ENCODE data around the gene TNNI2. TPM values are rescaled to one million over a fixed set of nuclear protein-coding genes. Genes with fewer than 3 reads are reported as not detected.
A peak's percentile ranks its signal among the peaks of the same experiment; 100 is the strongest.
"Not testable (repeated sequence)": the region's sequence is repeated elsewhere in the genome, so short reads cannot be mapped to it uniquely, and the experiment has no call there.

Gene TNNI2
- total RNA-seq, 3 donors from 2014 or later = not detected

DNA sequence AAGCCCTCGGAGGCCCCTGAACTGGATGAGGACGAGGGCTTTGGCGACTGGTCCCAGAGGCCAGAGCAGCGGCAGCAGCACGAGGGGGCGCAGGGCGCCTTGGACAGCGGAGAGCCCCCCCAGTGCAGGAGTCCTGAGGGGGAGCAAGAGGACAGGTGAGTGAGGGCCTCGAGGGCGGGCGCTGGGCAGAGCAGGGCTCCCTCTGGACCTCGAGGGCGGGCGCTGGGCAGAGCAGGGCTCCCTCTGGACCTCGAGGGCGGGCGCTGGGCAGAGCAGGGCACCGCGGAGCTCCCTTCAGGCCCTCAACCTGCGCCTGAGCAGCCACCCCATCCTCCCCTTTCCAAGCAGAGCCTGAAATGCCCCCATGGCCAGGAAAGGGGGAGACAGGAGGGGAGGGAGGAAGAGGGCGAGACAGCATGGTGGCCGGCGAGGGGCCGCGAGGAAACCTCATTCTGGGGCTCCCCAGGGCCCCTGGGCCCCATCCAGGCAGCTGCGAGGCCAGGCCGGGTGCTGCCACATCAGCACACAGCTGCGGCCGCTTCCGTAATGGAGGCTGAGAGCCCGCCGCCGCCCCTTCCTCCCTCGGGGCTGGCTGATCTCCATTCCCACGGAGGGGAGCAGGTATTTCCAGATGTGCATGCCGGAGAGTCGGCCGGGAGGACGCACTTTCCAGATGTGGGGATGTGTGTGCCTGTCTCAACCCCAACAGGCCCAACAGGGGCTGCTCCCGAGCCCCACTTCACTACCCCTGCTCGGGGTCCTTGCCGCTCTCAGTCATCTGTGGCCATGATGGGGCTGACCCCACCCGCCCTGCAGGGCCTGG lies 42.9 kb downstream of the TNNI2 start:
- H3K4me1 Mint-ChIP-seq (ENCODE audit: low read depth) = peaks cover 3% of the 10 kb centered on the region
- H3K36me3 Mint-ChIP-seq (ENCODE audit: insufficient read depth) = no peaks in the 10 kb centered on the region
- no peak for DNase-seq

DNA sequence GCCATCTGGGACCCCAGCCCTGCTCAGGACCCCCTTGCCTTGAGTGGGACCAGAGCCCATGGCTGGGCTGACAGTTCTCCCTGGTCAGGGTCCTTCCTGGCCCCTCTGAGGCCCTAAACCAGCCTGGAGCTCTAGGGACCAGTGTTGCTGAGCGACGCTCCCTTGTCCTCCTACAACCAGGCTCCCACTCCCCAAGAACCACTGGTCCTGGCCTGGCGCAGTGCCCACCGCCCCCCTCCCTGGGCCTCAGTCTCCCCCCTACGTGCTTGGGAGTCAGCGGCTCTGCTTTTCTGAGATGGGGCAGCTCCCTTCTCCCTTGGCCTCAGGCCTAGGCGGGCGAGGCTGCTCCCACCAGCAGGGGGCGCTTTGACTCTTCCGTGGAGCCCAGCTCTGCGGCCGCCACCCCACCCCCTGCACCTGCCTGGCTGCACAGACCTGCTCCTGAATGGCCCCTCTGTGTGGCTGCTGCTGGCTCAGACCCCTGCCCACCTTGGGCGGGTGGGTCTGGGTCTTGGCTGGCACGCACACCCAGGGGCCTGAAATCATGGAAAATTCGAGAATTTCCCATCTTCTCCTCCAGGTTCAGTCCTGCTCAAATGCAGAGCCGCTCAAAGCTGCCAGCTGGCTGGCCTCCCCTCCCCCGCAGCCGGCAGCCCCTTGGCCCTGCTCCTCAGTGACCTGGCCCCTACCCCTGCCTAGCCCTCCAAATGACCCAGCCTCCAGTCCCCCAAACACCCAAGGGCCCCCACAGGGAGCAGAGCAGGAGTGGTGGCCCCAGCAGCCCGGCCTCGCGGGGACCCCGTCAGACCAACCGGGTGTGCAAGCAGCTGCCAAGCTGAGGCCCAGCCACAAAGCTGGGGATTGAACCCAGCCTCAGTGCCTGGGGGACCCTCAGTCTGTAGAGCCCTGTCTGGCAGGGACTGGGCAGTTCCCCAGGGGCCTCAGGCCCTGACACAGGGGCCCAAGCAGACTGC lies 43.8 kb downstream of the TNNI2 start:
- H3K4me1 Mint-ChIP-seq (ENCODE audit: low read depth) = peaks cover 5% of the 10 kb centered on the region
- ATAC-seq (peak; percentile 92 to 97), DNase-seq (peak; percentile 83)
- no peak overlapping the region for H3K4me3 Mint-ChIP-seq
- H3K27me3 Mint-ChIP-seq (ENCODE audit: low read depth) = no peaks in the 10 kb centered on the region
- H3K36me3 Mint-ChIP-seq (ENCODE audit: insufficient read depth) = no peaks in the 10 kb centered on the region
- no peaks in the 10 kb centered on the region for H3K9me3 Mint-ChIP-seq

More for the DNA sequence above, 42.9 kb downstream of the TNNI2 start:
- Mint-ChIP-seq H3K27me3 (ENCODE audit: low read depth) (no peaks in the 10 kb centered on the region), H3K4me3 (no peak overlapping the region), H3K9me3 (no peaks in the 10 kb centered on the region)
- peak; percentile 8 to 21 for ATAC-seq

DNA sequence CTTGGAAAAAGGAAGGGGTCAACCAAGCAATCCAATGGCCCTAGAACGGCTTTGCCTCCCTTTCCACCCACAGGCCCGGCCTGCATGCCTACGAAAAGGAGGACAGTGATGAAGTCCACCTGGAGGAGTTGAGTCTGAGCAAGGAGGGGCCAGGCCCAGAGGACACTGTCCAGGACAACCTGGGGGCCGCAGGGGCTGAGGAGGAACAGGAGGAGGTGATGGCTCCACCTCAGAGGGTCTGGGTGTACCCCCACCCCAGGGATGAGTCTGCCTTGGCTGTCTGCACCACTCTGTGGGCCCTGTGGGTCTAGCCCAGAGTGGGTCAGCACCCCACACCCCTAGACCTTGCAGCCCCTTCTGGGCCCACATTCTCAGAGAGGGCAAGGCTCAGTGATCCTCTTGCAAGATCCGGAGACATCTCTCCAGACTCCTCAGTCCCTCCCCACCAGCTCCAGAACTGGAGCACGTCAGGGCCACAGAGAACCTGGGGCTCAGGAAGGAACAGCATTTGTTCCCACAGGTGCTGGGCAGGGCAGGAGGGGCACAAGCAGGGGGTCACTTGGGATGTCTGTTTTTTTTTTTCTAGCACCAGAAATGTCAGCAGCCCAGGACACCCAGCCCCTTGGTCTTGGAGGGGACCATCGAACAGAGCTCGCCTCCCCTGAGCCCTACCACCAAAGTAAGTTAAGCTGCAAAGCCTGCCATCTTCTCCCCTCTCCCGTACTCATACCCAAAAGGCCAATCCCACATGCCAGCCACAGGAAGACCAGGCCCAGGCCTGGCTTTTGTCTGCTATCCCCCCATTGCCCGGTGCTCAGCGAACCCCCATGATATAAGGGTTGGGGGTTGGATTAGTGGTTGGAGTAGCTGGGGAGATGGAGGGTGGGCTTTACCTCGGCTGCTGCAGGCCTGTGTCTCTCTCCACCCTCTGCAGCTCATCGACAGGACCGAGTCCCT lies 44.8 kb downstream of the TNNI2 start:
- no peaks in the 10 kb centered on the region for H3K36me3 Mint-ChIP-seq (ENCODE audit: insufficient read depth)
- no peaks in the 10 kb centered on the region for H3K27me3 Mint-ChIP-seq (ENCODE audit: low read depth)
- ATAC-seq = no peak
- no peak for DNase-seq
- no peaks in the 10 kb centered on the region for H3K9me3 Mint-ChIP-seq
- H3K4me3 Mint-ChIP-seq = no peak overlapping the region
- H3K4me1 Mint-ChIP-seq (ENCODE audit: low read depth) = peaks cover 14% of the 10 kb centered on the region

DNA sequence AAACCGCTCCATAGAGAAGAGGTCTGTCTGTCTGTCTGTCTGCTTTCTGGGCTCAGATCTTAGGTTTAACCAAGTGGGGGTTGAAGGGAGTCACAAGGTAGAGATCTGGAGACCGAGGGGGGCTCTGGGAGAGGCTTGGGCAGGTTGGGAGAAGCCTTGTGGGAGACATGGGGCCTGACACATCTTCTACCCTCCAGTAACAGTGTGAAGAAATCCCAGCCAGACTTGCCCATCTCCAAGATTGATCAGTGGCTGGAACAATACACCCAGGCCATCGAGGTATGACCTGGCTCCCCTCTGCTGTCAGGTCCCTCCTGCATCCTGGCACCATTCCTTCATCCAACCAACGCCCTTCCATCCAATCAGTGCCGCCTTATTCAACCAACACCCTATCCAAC lies 45.5 kb downstream of the TNNI2 start:
- ATAC-seq = no peak
- Mint-ChIP-seq H3K4me1 (ENCODE audit: low read depth) (peaks cover 18% of the 10 kb centered on the region), H3K4me3 (no peak overlapping the region), H3K9me3 (no peaks in the 10 kb centered on the region), H3K27me3 (ENCODE audit: low read depth) (no peaks in the 10 kb centered on the region), H3K36me3 (ENCODE audit: insufficient read depth) (no peaks in the 10 kb centered on the region)
- DNase-seq = no peak

DNA sequence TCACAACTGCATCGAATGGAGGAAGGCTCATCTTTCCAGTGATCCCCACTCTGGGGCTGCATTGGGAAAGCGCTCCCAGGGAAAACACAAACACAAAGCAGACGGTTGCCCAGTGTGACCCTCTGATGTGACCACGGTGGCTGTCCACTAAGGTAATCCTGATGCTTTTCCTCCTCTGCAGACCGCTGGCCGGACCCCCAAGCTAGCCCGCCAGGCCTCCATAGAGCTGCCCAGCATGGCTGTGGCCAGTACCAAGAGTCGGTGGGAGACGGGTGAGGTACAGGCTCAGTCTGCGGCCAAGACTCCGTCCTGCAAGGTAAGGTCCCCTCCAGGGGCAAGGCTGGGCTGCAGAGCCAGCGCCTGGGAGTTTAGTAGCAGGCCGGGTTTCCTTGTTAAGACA lies 47.8 kb downstream of the TNNI2 start:
- not testable (repeated sequence) for DNase-seq; H3K4me3 Mint-ChIP-seq; H3K27me3 Mint-ChIP-seq (ENCODE audit: low read depth); H3K9me3 Mint-ChIP-seq; ATAC-seq; H3K36me3 Mint-ChIP-seq (ENCODE audit: insufficient read depth)
- peaks cover 30% of the 10 kb centered on the region for H3K4me1 Mint-ChIP-seq (ENCODE audit: low read depth)

DNA sequence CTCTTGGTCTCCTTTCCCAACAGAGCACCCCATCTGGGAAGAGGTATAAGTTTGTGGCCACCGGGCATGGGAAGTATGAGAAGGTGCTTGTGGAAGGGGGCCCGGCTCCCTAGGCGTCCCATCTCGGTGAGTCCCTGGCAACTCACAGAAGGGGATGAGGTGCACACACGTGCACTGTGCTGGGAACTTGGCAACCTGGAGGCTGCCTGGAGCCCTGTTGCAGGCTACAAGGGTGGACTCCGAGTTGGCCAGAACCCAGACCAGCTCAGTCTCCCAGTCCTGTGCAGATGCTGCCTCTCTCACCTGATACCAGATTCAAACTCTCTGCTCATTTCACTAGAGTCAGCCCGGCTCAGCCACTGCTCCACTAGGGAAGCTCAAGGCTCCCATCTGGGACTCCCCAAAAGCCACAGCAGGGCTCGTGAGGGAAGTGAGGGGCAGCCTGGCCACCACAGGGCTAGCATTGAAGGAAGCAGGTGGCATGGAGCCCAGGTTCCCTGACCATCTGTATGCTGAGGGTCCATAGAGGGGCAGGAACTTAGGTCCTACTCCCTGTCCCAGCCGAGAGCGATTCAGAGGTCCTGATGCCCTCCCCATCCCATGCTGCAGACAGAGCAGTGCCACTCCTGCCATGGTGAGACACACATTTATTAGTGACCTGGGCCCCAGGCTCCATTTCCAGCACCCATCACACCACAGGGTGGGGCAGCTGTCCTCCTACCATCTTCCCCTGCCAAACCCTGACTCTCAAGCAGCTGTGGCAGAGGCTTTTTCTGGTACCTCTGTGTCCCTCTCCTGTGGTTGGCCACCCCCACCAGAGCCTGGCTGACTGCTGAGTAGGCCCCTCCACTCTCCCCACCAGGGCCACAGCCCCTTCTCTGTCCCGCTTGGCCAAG lies 48.9 kb downstream of the TNNI2 start:
- Mint-ChIP-seq H3K4me3 (no peak overlapping the region), H3K36me3 (ENCODE audit: insufficient read depth) (no peaks in the 10 kb centered on the region), H3K4me1 (ENCODE audit: low read depth) (peaks cover 33% of the 10 kb centered on the region), H3K27me3 (ENCODE audit: low read depth) (no peaks in the 10 kb centered on the region), H3K9me3 (no peaks in the 10 kb centered on the region)
- ATAC-seq (no peak), DNase-seq (no peak)

DNA sequence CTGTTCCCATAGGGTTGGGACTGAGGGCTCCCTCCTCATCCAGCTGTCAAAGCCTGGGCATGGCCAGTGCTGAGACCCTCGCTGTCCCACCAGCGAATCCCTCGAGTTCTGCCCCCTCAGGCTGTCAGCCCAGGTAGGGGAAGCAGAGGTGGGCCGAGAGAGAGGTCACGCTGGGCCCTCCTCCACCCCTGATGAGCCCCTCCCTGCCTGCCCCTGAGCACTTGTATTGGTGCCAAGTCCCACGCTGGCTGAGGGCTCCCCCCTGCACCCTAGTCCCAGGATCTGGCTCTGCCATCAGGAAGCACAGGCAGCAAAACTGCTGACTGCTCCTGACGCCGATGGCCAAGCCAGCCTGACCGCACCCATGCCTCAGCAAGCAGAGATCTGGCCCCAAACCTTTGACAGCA lies 49.6 kb downstream of the TNNI2 start:
- DNase-seq = no peak
- Mint-ChIP-seq H3K4me3 (no peak overlapping the region), H3K27me3 (ENCODE audit: low read depth) (no peaks in the 10 kb centered on the region), H3K9me3 (no peaks in the 10 kb centered on the region), H3K4me1 (ENCODE audit: low read depth) (peaks cover 33% of the 10 kb centered on the region), H3K36me3 (ENCODE audit: insufficient read depth) (no peaks in the 10 kb centered on the region)
- no peak for ATAC-seq

DNA sequence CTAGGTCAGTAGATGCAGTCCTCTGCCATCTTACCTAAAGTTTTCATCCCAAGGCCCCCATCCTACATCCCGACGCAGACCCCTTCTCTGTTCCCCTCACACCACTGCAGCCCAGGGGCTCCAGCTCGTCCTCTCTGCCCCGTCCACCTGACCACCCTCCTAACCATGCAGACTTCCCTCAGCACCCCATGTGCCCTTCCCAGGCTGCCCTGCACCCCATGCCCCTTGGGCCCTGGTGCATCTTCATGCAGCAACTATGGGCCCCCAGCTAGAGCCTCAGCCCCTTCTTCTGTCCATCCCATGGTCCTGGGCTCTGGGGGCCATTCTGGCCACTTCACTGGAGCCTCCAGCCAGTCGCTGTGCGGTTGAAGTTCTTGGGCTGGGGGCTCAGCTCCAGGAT lies 50.0 kb downstream of the TNNI2 start:
- DNase-seq (no peak), ATAC-seq (peak in 1 of 2 donors; percentile 4)
- H3K9me3 Mint-ChIP-seq = no peaks in the 10 kb centered on the region
- peak overlapping the region; percentile 51 for H3K4me3 Mint-ChIP-seq
- H3K4me1 Mint-ChIP-seq (ENCODE audit: low read depth) = peaks cover 36% of the 10 kb centered on the region
- H3K27me3 Mint-ChIP-seq (ENCODE audit: low read depth) = no peaks in the 10 kb centered on the region
- no peaks in the 10 kb centered on the region for H3K36me3 Mint-ChIP-seq (ENCODE audit: insufficient read depth)

DNA sequence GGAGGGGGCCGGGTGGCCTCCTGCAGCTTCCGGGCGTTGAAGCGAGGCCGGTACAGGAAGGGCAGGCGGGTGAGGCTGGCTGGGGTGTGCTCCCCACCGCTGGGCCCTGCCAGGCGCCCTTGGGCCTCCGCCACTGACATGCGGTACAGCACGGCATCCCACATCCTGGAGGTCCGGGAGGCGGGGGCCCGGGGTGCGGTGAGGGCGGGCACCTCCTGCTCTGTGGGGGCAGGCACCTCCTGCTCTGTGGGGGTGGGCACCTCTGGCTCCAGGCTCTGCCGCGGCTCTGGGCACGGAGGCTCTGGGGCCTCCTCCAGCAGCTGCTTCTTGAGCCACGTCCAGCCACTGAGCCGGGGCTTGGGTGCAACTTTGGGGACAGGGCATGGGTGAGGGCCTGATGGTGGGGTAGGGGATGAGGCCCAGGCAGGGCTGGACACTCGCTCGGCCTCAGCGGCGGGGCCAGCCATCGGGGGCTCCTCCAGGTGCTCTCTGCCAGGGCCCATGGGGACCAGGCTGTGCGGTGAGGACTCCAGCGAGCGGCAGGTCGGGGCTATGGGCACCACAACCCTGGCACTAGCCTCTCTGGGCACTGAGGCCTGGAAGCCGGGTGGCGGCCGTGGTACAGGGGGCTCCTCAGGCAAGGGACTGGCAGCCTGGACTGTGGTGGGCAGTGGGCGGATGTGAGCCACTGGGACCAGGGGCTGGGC lies 50.6 kb downstream of the TNNI2 start:
- Mint-ChIP-seq H3K4me1 (ENCODE audit: low read depth) (peaks cover 36% of the 10 kb centered on the region), H3K27me3 (ENCODE audit: low read depth) (no peaks in the 10 kb centered on the region), H3K36me3 (ENCODE audit: insufficient read depth) (no peaks in the 10 kb centered on the region), H3K9me3 (no peaks in the 10 kb centered on the region), H3K4me3 (peak overlapping the region; percentile 62)
- DNase-seq (peak; percentile 55), ATAC-seq (peak; percentile 74 to 79)

DNA sequence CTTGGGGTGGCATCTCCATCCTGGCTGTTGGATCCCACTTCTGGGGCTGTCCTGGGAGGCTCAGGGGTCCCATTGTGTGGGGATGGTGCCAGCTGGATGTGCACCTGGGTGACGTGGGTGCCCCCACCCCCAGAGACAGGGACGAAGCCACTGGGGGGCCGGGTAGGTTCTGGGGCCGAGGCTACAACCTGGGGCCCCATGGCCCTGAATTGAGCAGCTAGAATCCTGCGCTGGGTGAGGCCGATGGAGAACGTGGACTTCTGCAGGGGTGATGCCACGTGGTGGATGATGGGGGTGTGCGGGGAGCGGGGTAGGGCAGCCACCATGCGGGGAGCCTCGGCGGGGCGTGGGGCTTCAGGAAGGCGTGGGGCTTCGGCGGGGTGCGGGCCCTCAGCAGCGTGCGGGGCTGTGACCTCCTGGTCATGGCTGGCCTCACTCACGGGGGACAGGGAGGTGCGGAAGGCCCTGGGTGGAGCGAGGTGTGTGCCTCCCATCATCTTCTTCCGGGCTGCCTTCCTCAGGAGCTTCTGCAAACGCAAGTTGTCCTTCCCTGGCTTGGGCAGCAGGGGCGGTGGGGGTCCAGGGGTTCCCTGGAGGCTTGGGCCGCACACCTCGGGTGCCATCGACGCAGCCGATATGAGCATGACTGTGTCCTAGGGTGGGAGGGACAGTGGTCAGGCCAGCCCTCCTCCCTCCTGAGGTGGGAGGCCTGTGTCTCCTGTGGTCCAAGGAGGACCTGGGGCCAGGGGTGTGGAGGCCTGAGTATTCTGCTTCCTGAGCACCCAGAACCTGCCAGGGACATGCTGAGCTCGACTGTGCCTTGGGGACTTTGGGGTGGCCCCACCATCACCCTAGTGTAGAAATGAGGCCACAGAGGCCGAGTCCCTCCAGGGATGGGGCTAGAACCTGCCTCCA lies 51.4 kb downstream of the TNNI2 start:
- ATAC-seq (peak; percentile 15 to 20), DNase-seq (no peak)
- Mint-ChIP-seq H3K9me3 (no peaks in the 10 kb centered on the region), H3K4me1 (ENCODE audit: low read depth) (peaks cover 36% of the 10 kb centered on the region), H3K27me3 (ENCODE audit: low read depth) (no peaks in the 10 kb centered on the region), H3K4me3 (peak overlapping the region; percentile 62), H3K36me3 (ENCODE audit: insufficient read depth) (no peaks in the 10 kb centered on the region)
